MM.1S (cell line): ENCODE data around the gene BNIP5.

Experiments
- EZH2 ChIP-seq: fragments of 300-600 bp; sonication (generic); optimal IDR thresholded peaks from 2 replicates; pipeline ENCODE3; 2017; ENCODE audit warnings: low read depth, mild to moderate bottlenecking, antibody characterized with exemption, low read length, mixed read lengths
- EZH2phosphoT487 ChIP-seq: fragments of 300-600 bp; sonication (generic); IDR thresholded peaks from 2 replicates; pipeline ENCODE4 v1.6.1; 2018; ENCODE audit warnings: antibody characterized with exemption, low read length
- TF ChIP-seq, protein P1 (sequence below): fragments of 300-600 bp; sonication (generic); IDR thresholded peaks from 2 replicates; pipeline ENCODE4 v1.5.1; 2016; ENCODE audit warnings: antibody characterized with exemption, low read length, mixed read lengths

DNA sequence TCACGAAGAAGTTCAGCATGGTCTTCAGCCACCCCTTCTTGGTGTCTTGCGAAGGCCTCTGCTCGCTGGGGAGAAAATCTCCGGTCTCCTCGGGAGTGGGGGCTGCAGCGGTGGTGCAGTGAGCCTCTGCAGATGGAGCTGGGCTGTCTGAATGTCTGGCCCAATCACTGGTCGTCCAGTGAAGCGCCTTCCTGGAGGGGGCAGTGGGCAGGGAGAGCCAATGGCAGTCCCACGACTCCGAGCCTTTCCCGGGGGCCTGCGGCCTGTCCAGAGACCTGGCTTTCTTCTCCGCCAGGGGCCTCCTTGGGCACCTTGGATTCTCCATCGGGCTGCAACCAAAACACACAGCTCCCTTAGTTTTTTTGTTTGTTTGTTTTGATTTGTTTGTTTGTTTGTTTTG is 6.3 kb downstream of the BNIP5 start:
- TF ChIP-seq, protein P1, sequence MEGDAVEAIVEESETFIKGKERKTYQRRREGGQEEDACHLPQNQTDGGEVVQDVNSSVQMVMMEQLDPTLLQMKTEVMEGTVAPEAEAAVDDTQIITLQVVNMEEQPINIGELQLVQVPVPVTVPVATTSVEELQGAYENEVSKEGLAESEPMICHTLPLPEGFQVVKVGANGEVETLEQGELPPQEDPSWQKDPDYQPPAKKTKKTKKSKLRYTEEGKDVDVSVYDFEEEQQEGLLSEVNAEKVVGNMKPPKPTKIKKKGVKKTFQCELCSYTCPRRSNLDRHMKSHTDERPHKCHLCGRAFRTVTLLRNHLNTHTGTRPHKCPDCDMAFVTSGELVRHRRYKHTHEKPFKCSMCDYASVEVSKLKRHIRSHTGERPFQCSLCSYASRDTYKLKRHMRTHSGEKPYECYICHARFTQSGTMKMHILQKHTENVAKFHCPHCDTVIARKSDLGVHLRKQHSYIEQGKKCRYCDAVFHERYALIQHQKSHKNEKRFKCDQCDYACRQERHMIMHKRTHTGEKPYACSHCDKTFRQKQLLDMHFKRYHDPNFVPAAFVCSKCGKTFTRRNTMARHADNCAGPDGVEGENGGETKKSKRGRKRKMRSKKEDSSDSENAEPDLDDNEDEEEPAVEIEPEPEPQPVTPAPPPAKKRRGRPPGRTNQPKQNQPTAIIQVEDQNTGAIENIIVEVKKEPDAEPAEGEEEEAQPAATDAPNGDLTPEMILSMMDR: no peak
- TF ChIP-seq EZH2 (no peak), EZH2phosphoT487 (no peak)
